Eye (tissue), 1 donor: ENCODE measurements around the gene LYRM4.

Experiments used
- DNase-seq: peaks from one replicate; pipeline ENCODE4 v3.0.0-alpha.2; 2015

Gene LYRM4

GRCh38 chr6:5203546-5203945 is 57.2 kb downstream of the LYRM4 start:
- DNase-seq = peak; percentile 89

GRCh38 chr6:5202941-5203340 is 57.8 kb downstream of the LYRM4 start:
- no peak for DNase-seq

- no peak for DNase-seq
These were observed 58.5 kb downstream of the LYRM4 start for GRCh38 chr6:5202206-5202605.

- peak; percentile 39 for DNase-seq
These were observed 59.5 kb downstream of the LYRM4 start for GRCh38 chr6:5201271-5201670.

- no peak for DNase-seq
These were observed 61.0 kb downstream of the LYRM4 start for GRCh38 chr6:5199702-5200101.

GRCh38 chr6:5199283-5199682 is 61.5 kb downstream of the LYRM4 start:
- no peak for DNase-seq

- no peak for DNase-seq
These were observed 63.7 kb downstream of the LYRM4 start for GRCh38 chr6:5197084-5197483.

- peak; percentile 30 for DNase-seq
These were observed 68.5 kb downstream of the LYRM4 start for GRCh38 chr6:5192135-5192794.

- no peak for DNase-seq
These were observed 69.0 kb downstream of the LYRM4 start for GRCh38 chr6:5191722-5192121.

- DNase-seq = no peak
These were observed 69.5 kb downstream of the LYRM4 start for GRCh38 chr6:5191222-5191621.

GRCh38 chr6:5190507-5190906 is 70.2 kb downstream of the LYRM4 start:
- DNase-seq = peak; percentile 70

- DNase-seq = no peak
These were observed 72.1 kb downstream of the LYRM4 start for GRCh38 chr6:5188646-5189045.

GRCh38 chr6:5184878-5185277 is 75.9 kb downstream of the LYRM4 start:
- no peak for DNase-seq

GRCh38 chr6:5184218-5184617 is 76.5 kb downstream of the LYRM4 start:
- no peak for DNase-seq

- DNase-seq = no peak
These were observed 79.0 kb downstream of the LYRM4 start for GRCh38 chr6:5181510-5182317.

- DNase-seq = no peak
These were observed 80.1 kb downstream of the LYRM4 start for GRCh38 chr6:5180636-5181035.

GRCh38 chr6:5179917-5180316 is 80.8 kb downstream of the LYRM4 start:
- DNase-seq = no peak

- DNase-seq = no peak
These were observed 81.9 kb downstream of the LYRM4 start for GRCh38 chr6:5178806-5179205.

- no peak for DNase-seq
These were observed 85.1 kb downstream of the LYRM4 start for GRCh38 chr6:5175635-5176034.

GRCh38 chr6:5174756-5175549 is 85.8 kb downstream of the LYRM4 start:
- DNase-seq = peak; percentile 12

GRCh38 chr6:5174244-5174643 is 86.5 kb downstream of the LYRM4 start:
- DNase-seq = peak; percentile 66

GRCh38 chr6:5173810-5174209 is 86.9 kb downstream of the LYRM4 start:
- DNase-seq = no peak

GRCh38 chr6:5172897-5173474 is 87.8 kb downstream of the LYRM4 start:
- no peak for DNase-seq
